PFSK-1 (cell line): ENCODE results near the gene PIGV.

ENCODE experiments used
- FOXP2 ChIP-seq: optimal IDR thresholded peaks from 2 replicates; pipeline ENCODE3; 2011; ENCODE audit warnings: borderline replicate concordance, control low read depth, inconsistent platforms; ENCODE audit not compliant: insufficient read depth; ENCODE audit errors: extremely low read length, extremely low read depth
- POLR2AphosphoS5 ChIP-seq: IDR thresholded peaks from 2 replicates; pipeline ENCODE4 v1.6.1; 2012; ENCODE audit warnings: low read depth, mild to moderate bottlenecking, control low read depth, low read length, moderate library complexity
- REST ChIP-seq, 2 experiments: IDR thresholded peaks; 2 replicates each; pipeline versions ENCODE4 v1.6.1 to v1.8.0; 2011 to 2012; ENCODE audit warnings: low read depth in 2 of 2, low read length in 2 of 2, control low read depth in 1 of 2, inconsistent platforms in 1 of 2, mild to moderate bottlenecking in 1 of 2, moderate library complexity in 1 of 2; ENCODE audit not compliant: insufficient read depth in 1 of 2
- SIN3A ChIP-seq: IDR thresholded peaks from 2 replicates; pipeline ENCODE4 v1.6.1; 2012; ENCODE audit warnings: mild to moderate bottlenecking, low read length, moderate library complexity, borderline replicate concordance; ENCODE audit not compliant: insufficient read depth
- TAF1 ChIP-seq: IDR thresholded peaks from 2 replicates; pipeline ENCODE4 v1.6.1; 2012; ENCODE audit warnings: low read length, control low read depth, borderline replicate concordance; ENCODE audit not compliant: insufficient read depth

Gene PIGV

GRCh38 chr1:26759531-26759930, 28.2 kb upstream of the PIGV start:
- TF ChIP-seq REST (IDR thresholded peaks at IDR 0.05; ENCODE audit: insufficient read depth in 1 of 2, low read depth in 2 of 2, low read length in 2 of 2) (no peak), TAF1 (no peak), SIN3A (no peak), POLR2AphosphoS5 (no peak), FOXP2 (no peak)

- no peak for TF ChIP-seq REST (IDR thresholded peaks at IDR 0.05; ENCODE audit: insufficient read depth in 1 of 2, low read depth in 2 of 2, low read length in 2 of 2)
- no peak for TF ChIP-seq FOXP2
- TF ChIP-seq TAF1, result no peak
Observed at GRCh38 chr1:26761217-26761616, 26.5 kb upstream of the PIGV start.

- TF ChIP-seq FOXP2 (no peak), REST (IDR thresholded peaks at IDR 0.05; ENCODE audit: insufficient read depth in 1 of 2, low read depth in 2 of 2, low read length in 2 of 2) (no peak), SIN3A (no peak), POLR2AphosphoS5 (no peak), TAF1 (no peak)
Observed at GRCh38 chr1:26767714-26768113, 20.0 kb upstream of the PIGV start.

- TF ChIP-seq POLR2AphosphoS5 (no peak), REST (IDR thresholded peaks at IDR 0.05; ENCODE audit: insufficient read depth in 1 of 2, low read depth in 2 of 2, low read length in 2 of 2) (no peak), TAF1 (no peak), SIN3A (no peak)
Observed at GRCh38 chr1:26768755-26769154, 19.0 kb upstream of the PIGV start.

- no peak for TF ChIP-seq REST (IDR thresholded peaks at IDR 0.05; ENCODE audit: insufficient read depth in 1 of 2, low read depth in 2 of 2, low read length in 2 of 2)
- TF ChIP-seq TAF1, result no peak
- no peak for TF ChIP-seq SIN3A
- no peak for TF ChIP-seq FOXP2
- TF ChIP-seq POLR2AphosphoS5, result no peak
Observed at GRCh38 chr1:26771285-26771642, 16.5 kb upstream of the PIGV start.
